Kidney epithelial cell (primary cell): ENCODE results near the gene ANKRD62. TPM values are rescaled to one million over a fixed set of nuclear protein-coding genes. Genes with fewer than 3 reads are reported as not detected.

Source experiments
- DNase-seq: peaks from one replicate; pipeline ENCODE4 v3.0.0-alpha.2; 2010; ENCODE audit warnings: low read depth
- H3K27me3 ChIP-seq: 2 replicates; pipeline ENCODE4 v1.6.0; 2011; ENCODE audit warnings: low read length; ENCODE audit not compliant: control insufficient read depth, insufficient read depth
- H3K36me3 ChIP-seq: 2 replicates; pipeline ENCODE4 v1.5.1; 2011; ENCODE audit warnings: low read length; ENCODE audit not compliant: control insufficient read depth, insufficient read depth
- H3K4me3 ChIP-seq: 2 replicates; pipeline ENCODE4 v1.5.1; 2011; ENCODE audit warnings: low read depth, mild to moderate bottlenecking, control low read depth, low read length
- CTCF ChIP-seq: IDR thresholded peaks from 2 replicates; pipeline ENCODE4 v1.5.1; 2011; ENCODE audit warnings: mild to moderate bottlenecking, moderate library complexity, low read length, control low read depth, inconsistent platforms; ENCODE audit not compliant: insufficient read depth, poor library complexity, severe bottlenecking
- total RNA-seq: library from RNA; depleted of rRNA; stranded (reverse); fragments of >200 nt; gene quantifications from 2 replicates; pipeline ENCODE4 v1.2.3, GENCODE V29; 2015

The ANKRD62 gene
- total RNA-seq, 1 donor from 2014 or later = not detected

GRCh38 chr18:12048827-12049175, 44.8 kb upstream of the ANKRD62 start:
- DNase-seq = peak; percentile 41
- no peak for TF ChIP-seq CTCF
- H3K4me3 ChIP-seq = no peak overlapping the region

GRCh38 chr18:12049978-12050811, 43.4 kb upstream of the ANKRD62 start:
- DNase-seq = no peak
- H3K27me3 ChIP-seq = no peaks in the 10 kb centered on the region
- no peak overlapping the region for H3K4me3 ChIP-seq
- no peak for TF ChIP-seq CTCF
- H3K36me3 ChIP-seq = no peaks in the 10 kb centered on the region

More at GRCh38 chr18:12048827-12049175, 44.8 kb upstream of the ANKRD62 start:
- H3K27me3 ChIP-seq = no peaks in the 10 kb centered on the region
- H3K36me3 ChIP-seq = no peaks in the 10 kb centered on the region

- no peak for DNase-seq
- Histone ChIP-seq H3K27me3 (no peaks in the 10 kb centered on the region), H3K4me3 (no peak overlapping the region), H3K36me3 (no peaks in the 10 kb centered on the region)
- no peak for TF ChIP-seq CTCF
Observed at GRCh38 chr18:12052866-12053265, 40.8 kb upstream of the ANKRD62 start.

GRCh38 chr18:12053289-12053688, 40.4 kb upstream of the ANKRD62 start:
- H3K36me3 ChIP-seq = no peaks in the 10 kb centered on the region

GRCh38 chr18:12056034-12056883, 37.4 kb upstream of the ANKRD62 start:
- TF ChIP-seq CTCF = no peak
- Histone ChIP-seq H3K4me3 (no peak overlapping the region), H3K27me3 (no peaks in the 10 kb centered on the region), H3K36me3 (no peaks in the 10 kb centered on the region)
- no peak for DNase-seq

More at GRCh38 chr18:12053289-12053688, 40.4 kb upstream of the ANKRD62 start:
- Histone ChIP-seq H3K4me3 (no peak overlapping the region), H3K27me3 (no peaks in the 10 kb centered on the region)
- DNase-seq = no peak
- no peak for TF ChIP-seq CTCF
